HepG2 (cell line): ENCODE measurements around the gene STS.

Experiments used
- BRCA1 ChIP-seq: sonication (generic); formaldehyde crosslinking; IDR thresholded peaks from 2 replicates; pipeline ENCODE4 v1.4.0; 2020; ENCODE audit warnings: missing genetic modification reagents
- STAT6 ChIP-seq: sonication (generic); formaldehyde crosslinking; IDR thresholded peaks from 2 replicates; pipeline ENCODE4 v1.4.0; 2020; ENCODE audit warnings: missing genetic modification reagents, mild to moderate bottlenecking, borderline replicate concordance
- ZBTB43 ChIP-seq: sonication (generic); formaldehyde crosslinking; conservative IDR thresholded peaks from 2 replicates; pipeline ENCODE4 v1.4.0; 2020; ENCODE audit warnings: missing genetic modification reagents

- TF ChIP-seq BRCA1 (no peak), STAT6 (CRISPR knock-in tag) (no peak), ZBTB43 (no peak)
Measured at GRCh38 chrX:7100022-7100421, 47.5 kb upstream of the STS start.
